ENCODE results near the gene DNM3. TPM values are rescaled to one million over a fixed set of nuclear protein-coding genes. Genes with fewer than 3 reads are reported as not detected.
A peak's percentile ranks its signal among the peaks of the same experiment; 100 is the strongest.

DNM3 gene
- total RNA-seq, 1 donor = 2.0 TPM

DNA sequence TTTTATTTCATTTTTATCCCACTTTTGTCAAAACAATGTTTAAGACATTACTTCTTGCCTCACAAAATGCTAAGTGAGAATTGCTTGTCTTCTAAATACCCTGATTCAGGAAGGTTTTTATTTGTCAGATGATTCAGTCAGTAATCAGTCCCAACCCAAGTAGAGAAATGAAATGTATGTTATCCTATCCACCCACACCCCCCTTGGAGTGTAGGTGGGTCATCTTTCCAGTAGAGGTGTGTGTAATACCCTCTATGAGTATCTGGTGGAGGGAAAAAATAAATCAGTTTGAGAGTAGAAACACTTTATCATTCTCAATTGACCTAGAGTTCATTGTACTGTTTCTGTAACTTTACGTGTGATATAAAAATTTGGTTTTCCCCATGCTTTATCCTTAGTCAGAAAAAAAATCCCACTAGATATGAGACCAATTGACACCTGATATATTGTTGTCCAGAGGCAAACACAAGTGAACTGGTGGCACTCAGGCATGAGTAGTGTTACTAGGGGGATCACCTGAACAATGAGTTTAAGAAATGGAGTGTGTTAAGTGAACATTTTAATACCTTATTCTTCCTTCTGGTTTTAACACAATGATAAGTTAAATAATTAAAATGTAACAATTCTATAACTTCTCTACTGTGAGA lies 425.4 kb downstream of the DNM3 start:
- no peak for TF ChIP-seq CTCF (IDR thresholded peaks at IDR 0.05; ENCODE audit: insufficient read depth, low read length)
- DNase-seq (ENCODE audit: low read depth) = no peak
- no peak overlapping the region for H3K4me3 ChIP-seq (ENCODE audit: low read depth, low read length)

DNA sequence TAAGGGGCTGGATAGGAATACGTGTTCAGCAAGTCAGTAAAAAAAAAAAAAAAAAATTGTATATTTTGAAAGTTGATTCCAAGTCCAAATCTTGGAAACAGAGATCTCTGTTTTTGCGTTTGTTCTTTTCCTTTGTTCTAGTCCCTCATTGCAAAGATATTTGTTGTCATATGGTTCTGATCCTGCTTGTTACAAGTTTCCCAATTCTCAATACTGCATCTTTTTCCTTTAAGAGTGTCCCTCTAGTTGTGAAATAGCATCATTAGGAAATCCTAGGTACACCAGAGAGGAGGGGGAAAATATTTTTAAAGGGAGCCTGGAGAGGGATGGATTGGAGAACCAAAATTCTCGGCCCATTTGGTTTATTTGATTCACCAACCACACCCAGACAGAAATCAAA lies 426.9 kb downstream of the DNM3 start:
- H3K4me3 ChIP-seq (ENCODE audit: low read depth, low read length) = no peak overlapping the region
- no peak for DNase-seq (ENCODE audit: low read depth)
- TF ChIP-seq CTCF (IDR thresholded peaks at IDR 0.05; ENCODE audit: insufficient read depth, low read length) = no peak

DNA sequence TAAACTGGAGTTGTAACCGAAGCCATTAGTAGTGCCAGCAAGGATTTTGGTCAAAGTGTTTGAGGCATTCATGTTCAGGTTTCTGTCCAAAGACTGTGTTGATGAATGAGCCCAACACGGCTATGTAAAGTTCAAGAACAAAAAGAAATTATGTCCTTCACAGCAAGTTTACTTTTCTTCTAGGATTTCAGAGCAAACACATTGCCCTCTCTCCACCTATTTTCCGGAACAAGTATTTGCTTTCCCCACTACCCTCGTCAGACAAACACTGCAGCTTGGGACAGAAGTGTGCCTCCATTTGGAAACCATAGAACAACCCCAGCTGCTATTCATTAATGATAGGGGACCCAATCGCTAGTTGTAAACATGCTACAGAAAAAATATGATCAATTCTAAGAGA lies 427.8 kb downstream of the DNM3 start:
- TF ChIP-seq CTCF (IDR thresholded peaks at IDR 0.05; ENCODE audit: insufficient read depth, low read length) = no peak
- no peak overlapping the region for H3K4me3 ChIP-seq (ENCODE audit: low read depth, low read length)
- DNase-seq (ENCODE audit: low read depth) = no peak

GRCh38 chr1:172269644-172270043 lies 428.3 kb downstream of the DNM3 start:
- DNase-seq (ENCODE audit: low read depth) = peak; percentile 48
- no peak overlapping the region for H3K4me3 ChIP-seq (ENCODE audit: low read depth, low read length)
- no peak for TF ChIP-seq CTCF (IDR thresholded peaks at IDR 0.05; ENCODE audit: insufficient read depth, low read length)

DNA sequence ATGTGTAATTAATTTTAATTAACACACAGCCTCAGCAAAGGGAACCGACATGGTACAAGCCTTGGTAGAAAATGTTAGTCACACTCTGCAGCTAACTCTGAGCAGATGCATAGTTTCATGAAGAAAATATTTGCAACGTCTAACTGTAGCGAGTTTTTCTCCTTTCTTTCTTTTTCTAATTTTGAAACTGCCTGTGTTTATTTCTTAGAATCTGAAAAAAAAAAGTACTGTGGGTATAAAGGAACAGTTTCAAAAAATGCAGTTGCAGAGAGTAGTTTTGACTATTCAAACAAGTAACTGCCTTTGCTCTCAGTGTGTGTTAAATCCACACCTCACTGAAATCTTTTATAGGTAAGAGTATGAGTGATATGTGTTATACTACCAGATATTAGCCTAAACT lies 429.3 kb downstream of the DNM3 start:
- H3K4me3 ChIP-seq (ENCODE audit: low read depth, low read length) = no peak overlapping the region
- peak; percentile 45 for DNase-seq (ENCODE audit: low read depth)
- no peak for TF ChIP-seq CTCF (IDR thresholded peaks at IDR 0.05; ENCODE audit: insufficient read depth, low read length)

DNA sequence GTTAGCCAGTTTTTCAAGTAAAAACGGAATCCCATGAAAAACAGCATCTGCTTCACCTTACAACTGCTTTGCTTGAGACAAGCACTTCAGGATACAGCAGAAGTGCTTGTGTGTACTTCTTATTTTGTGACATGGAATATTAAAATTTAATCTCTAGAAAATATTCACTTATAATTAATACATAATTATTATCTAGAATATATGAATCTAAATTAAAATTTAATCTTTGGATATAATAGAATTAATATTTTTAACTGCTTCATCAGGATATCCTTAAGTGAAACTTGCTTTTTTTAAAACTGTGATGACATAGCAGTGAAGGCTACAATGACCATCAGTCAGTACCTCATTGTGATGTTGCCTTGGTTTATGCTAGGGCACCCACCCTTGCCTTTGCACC lies 430.8 kb downstream of the DNM3 start:
- no peak for DNase-seq (ENCODE audit: low read depth)
- TF ChIP-seq CTCF (IDR thresholded peaks at IDR 0.05; ENCODE audit: insufficient read depth, low read length) = no peak
- no peak overlapping the region for H3K4me3 ChIP-seq (ENCODE audit: low read depth, low read length)
